Prostate gland (tissue), 2 donors: Measurements from ENCODE around the gene MVB12B. TPM values are rescaled to one million over a fixed set of nuclear protein-coding genes. Genes with fewer than 3 reads are reported as not detected.

Source experiments
- DNase-seq: peaks from one replicate; pipeline ENCODE4 v3.0.0-alpha.2; 2019; ENCODE audit warnings: low spot score
- H3K27ac ChIP-seq, 2 donors: fragments of 200-600 bp; sonication (generic); 2 replicates each; pipeline ENCODE4 v1.5.1; 2017 to 2019
- H3K27me3 ChIP-seq: fragments of 200-600 bp; sonication (generic); replicated peaks from 2 replicates; pipeline ENCODE4 v1.5.1; 2019; ENCODE audit not compliant: insufficient read depth
- H3K36me3 ChIP-seq, 2 donors: fragments of 200-600 bp; sonication (generic); 1 replicate in 1 of 2; 2 replicates in 1 of 2; pipeline versions ENCODE4 v1.5.1 to v1.8.1; 2017 to 2019
- H3K4me1 ChIP-seq: fragments of 200-600 bp; sonication (generic); replicated peaks from 2 replicates; pipeline ENCODE4 v1.5.1; 2019
- H3K4me3 ChIP-seq, 2 donors: fragments of 200-600 bp; sonication (generic); 2 replicates each; pipeline ENCODE4 v1.5.1; 2017 to 2019
- H3K9me3 ChIP-seq: fragments of 200-600 bp; sonication (generic); 2 replicates; pipeline ENCODE4 v1.5.1; 2017
- CTCF ChIP-seq, 4 experiments: fragments of 200-600 bp in 2 of 4; fragments of 450-650 bp in 2 of 4; sonication (generic) in 2 of 4; IDR thresholded peaks; 1 replicate in 3 of 4; 2 replicates in 1 of 4; pipeline ENCODE4 v1.5.1; 2016 to 2019; ENCODE audit warnings: antibody characterized with exemption in 4 of 4, mild to moderate bottlenecking in 2 of 4, moderate library complexity in 2 of 4
- POLR2A ChIP-seq: fragments of 450-650 bp; IDR thresholded peaks from one replicate; pipeline ENCODE4 v1.6.1; 2016; ENCODE audit warnings: antibody characterized with exemption, mild to moderate bottlenecking
- POLR2AphosphoS5 ChIP-seq: sonication (generic); formaldehyde crosslinking; IDR thresholded peaks from one replicate; pipeline ENCODE4 v1.6.1; 2017; ENCODE audit warnings: antibody characterized with exemption
- WGBS: methylation state at CpG from one replicate; pipeline ENCODE4 v1.1.5; 2018; 5-methylcytosine and 5-hydroxymethylcytosine counted together
- intact Hi-C: fragments of 100-400 bp; cut with DNase I; formaldehyde crosslinking; loops from one replicate; pipeline ENCODE4 v1.14.2; 2022
- total RNA-seq, 2 donors: library from RNA; depleted of rRNA; stranded (reverse); fragments of >200 nt; gene quantifications; one replicate each; pipeline ENCODE4 v1.1.0, GENCODE V29; 2016

MVB12B gene
- total RNA-seq, 2 donors from 2014 or later: 17.3 to 28.4 TPM

GRCh38 chr9:126453156-126453963 lies 126.7 kb downstream of the MVB12B start:
- TF ChIP-seq POLR2A (no peak), POLR2AphosphoS5 (no peak), CTCF (IDR thresholded peaks at IDR 0.05) (no peak)
- H3K4me1 ChIP-seq: no peaks in the 10 kb centered on the region
- no peak for DNase-seq
- intact Hi-C loops: no loop called here
- H3K27me3 ChIP-seq: no peaks in the 10 kb centered on the region
- H3K36me3 ChIP-seq: no peaks in the 10 kb centered on the region
- no peak overlapping the region for H3K27ac ChIP-seq
- no peaks in the 10 kb centered on the region for H3K9me3 ChIP-seq
- no peak overlapping the region for H3K4me3 ChIP-seq
- 90% methylated on average over 14 of the region's 14 CpGs for WGBS

GRCh38 chr9:126454215-126454614 lies 127.6 kb downstream of the MVB12B start:
- no peaks in the 10 kb centered on the region for H3K9me3 ChIP-seq
- H3K27ac ChIP-seq: no peak overlapping the region
- DNase-seq: no peak
- WGBS: 88% methylated on average over 4 of the region's 4 CpGs
- no peaks in the 10 kb centered on the region for H3K27me3 ChIP-seq
- TF ChIP-seq POLR2A (no peak), CTCF (IDR thresholded peaks at IDR 0.05) (no peak), POLR2AphosphoS5 (no peak)
- H3K4me1 ChIP-seq: no peaks in the 10 kb centered on the region
- intact Hi-C loops: no loop called here
- H3K4me3 ChIP-seq: no peak overlapping the region
- no peaks in the 10 kb centered on the region for H3K36me3 ChIP-seq

DNA sequence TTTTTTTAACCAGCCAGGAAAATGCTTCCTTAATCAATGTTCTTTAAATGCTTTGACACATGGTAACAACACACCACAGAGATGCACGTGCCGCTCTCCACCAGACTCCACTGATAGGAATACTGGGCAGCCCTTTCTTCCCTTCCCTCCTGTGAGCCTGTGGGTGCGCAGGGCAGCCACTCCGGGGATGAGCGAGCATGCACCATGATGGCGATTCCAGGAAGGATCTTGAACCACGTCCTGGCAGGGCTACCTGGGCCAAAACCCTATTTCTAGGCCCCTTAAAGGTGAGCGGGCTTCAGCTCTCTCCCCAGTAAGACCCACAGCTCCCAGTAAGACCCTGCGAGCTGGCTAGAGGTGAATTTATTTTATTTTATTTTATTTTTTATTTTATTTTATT lies 128.2 kb downstream of the MVB12B start:
- Histone ChIP-seq H3K36me3 (no peaks in the 10 kb centered on the region), H3K27ac (no peak overlapping the region), H3K4me3 (no peak overlapping the region), H3K4me1 (no peaks in the 10 kb centered on the region), H3K27me3 (no peaks in the 10 kb centered on the region), H3K9me3 (no peaks in the 10 kb centered on the region)
- intact Hi-C loops: no loop called here
- DNase-seq: no peak
- 98% methylated on average over 9 of the region's 9 CpGs for WGBS
- TF ChIP-seq POLR2A: no peak
- TF ChIP-seq POLR2AphosphoS5: no peak
- TF ChIP-seq CTCF (IDR thresholded peaks at IDR 0.05): no peak

GRCh38 chr9:126456441-126457174 lies 130.0 kb downstream of the MVB12B start:
- no peak for TF ChIP-seq POLR2A
- TF ChIP-seq POLR2AphosphoS5: no peak
- TF ChIP-seq CTCF (IDR thresholded peaks at IDR 0.05): no peak
- no peaks in the 10 kb centered on the region for H3K9me3 ChIP-seq
- H3K4me1 ChIP-seq: no peaks in the 10 kb centered on the region
- H3K36me3 ChIP-seq: no peaks in the 10 kb centered on the region
- no peak overlapping the region for H3K4me3 ChIP-seq
- no peak overlapping the region for H3K27ac ChIP-seq
- no peak for DNase-seq
- H3K27me3 ChIP-seq: no peaks in the 10 kb centered on the region
- intact Hi-C loops: no loop called here
- WGBS: 75% methylated on average over 16 of the region's 16 CpGs

- no peaks in the 10 kb centered on the region for H3K4me1 ChIP-seq
- H3K4me3 ChIP-seq: no peak overlapping the region
- WGBS: over 99% methylated on average over 5 of the region's 5 CpGs
- H3K27me3 ChIP-seq: no peaks in the 10 kb centered on the region
- TF ChIP-seq POLR2AphosphoS5 (no peak), POLR2A (no peak), CTCF (IDR thresholded peaks at IDR 0.05) (no peak)
- no peak overlapping the region for H3K27ac ChIP-seq
- no peak for DNase-seq
- intact Hi-C loops: no loop called here
- H3K36me3 ChIP-seq: no peaks in the 10 kb centered on the region
- no peaks in the 10 kb centered on the region for H3K9me3 ChIP-seq
These were observed 130.5 kb downstream of the MVB12B start for GRCh38 chr9:126457175-126457547.
